HL-60 (cell line): ENCODE measurements around the gene SMAD5.

Experiments used
- DNase-seq, 2 experiments: peaks; one replicate each; pipeline ENCODE4 v3.0.0-alpha.2; 2010 to 2020; ENCODE audit warnings: low read depth in 1 of 2, low spot score in 1 of 2
- H3K27ac ChIP-seq: fragments of 250-450 bp; sonication (Bioruptor Pico); replicated peaks from 2 replicates; pipeline ENCODE4 v1.5.1; 2020; ENCODE audit warnings: mild to moderate bottlenecking, moderate library complexity
- H3K27me3 ChIP-seq: fragments of 250-450 bp; sonication (Bioruptor Pico); 2 replicates; pipeline ENCODE4 v1.5.1; 2021; ENCODE audit warnings: mild to moderate bottlenecking, moderate library complexity; ENCODE audit not compliant: insufficient read depth, poor library complexity, severe bottlenecking
- H3K4me3 ChIP-seq: replicated peaks from 2 replicates; pipeline ENCODE4 v1.5.1; 2011; ENCODE audit warnings: mild to moderate bottlenecking, control low read depth, low read length; ENCODE audit not compliant: insufficient read depth
- CTCF ChIP-seq: IDR thresholded peaks from one replicate; pipeline ENCODE4 v1.5.1; 2011; ENCODE audit warnings: low read length, control low read depth, inconsistent platforms; ENCODE audit not compliant: insufficient read depth
- GABPA ChIP-seq: IDR thresholded peaks from 2 replicates; pipeline ENCODE4 v1.6.1; 2012; ENCODE audit warnings: low read depth
- POLR2AphosphoS5 ChIP-seq: IDR thresholded peaks from 2 replicates; pipeline ENCODE4 v1.6.1; 2012; ENCODE audit warnings: low read depth
- SPI1 ChIP-seq: IDR thresholded peaks from 2 replicates; pipeline ENCODE4 v1.6.1; 2012; ENCODE audit warnings: low read depth, mild to moderate bottlenecking, borderline replicate concordance
- TF ChIP-seq, protein P1 (sequence below): IDR thresholded peaks from 2 replicates; pipeline ENCODE4 v1.6.1; 2012; ENCODE audit warnings: low read depth; ENCODE audit not compliant: insufficient replicate concordance

The SMAD5 gene

DNA sequence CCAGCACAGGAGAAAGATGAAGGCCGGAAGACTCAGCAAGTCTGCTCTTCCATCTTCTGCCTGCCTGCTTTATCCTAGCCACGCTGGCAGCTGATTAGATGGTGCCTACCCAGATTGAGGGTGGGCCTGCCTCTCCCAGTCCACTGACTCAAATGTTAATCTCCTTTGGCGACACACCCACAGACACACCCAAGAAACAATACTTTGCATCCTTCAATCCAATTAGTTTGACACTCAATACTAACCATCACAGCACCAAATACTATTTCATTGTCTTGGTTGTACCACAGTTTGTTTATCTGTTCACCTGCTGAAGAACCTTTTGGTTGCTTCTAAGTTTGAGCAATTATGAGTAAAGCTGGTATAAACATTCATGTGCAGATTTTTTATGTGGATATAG is 36.6 kb downstream of the SMAD5 start:
- no peak for TF ChIP-seq SPI1
- no peak for TF ChIP-seq POLR2AphosphoS5
- TF ChIP-seq, protein P1, sequence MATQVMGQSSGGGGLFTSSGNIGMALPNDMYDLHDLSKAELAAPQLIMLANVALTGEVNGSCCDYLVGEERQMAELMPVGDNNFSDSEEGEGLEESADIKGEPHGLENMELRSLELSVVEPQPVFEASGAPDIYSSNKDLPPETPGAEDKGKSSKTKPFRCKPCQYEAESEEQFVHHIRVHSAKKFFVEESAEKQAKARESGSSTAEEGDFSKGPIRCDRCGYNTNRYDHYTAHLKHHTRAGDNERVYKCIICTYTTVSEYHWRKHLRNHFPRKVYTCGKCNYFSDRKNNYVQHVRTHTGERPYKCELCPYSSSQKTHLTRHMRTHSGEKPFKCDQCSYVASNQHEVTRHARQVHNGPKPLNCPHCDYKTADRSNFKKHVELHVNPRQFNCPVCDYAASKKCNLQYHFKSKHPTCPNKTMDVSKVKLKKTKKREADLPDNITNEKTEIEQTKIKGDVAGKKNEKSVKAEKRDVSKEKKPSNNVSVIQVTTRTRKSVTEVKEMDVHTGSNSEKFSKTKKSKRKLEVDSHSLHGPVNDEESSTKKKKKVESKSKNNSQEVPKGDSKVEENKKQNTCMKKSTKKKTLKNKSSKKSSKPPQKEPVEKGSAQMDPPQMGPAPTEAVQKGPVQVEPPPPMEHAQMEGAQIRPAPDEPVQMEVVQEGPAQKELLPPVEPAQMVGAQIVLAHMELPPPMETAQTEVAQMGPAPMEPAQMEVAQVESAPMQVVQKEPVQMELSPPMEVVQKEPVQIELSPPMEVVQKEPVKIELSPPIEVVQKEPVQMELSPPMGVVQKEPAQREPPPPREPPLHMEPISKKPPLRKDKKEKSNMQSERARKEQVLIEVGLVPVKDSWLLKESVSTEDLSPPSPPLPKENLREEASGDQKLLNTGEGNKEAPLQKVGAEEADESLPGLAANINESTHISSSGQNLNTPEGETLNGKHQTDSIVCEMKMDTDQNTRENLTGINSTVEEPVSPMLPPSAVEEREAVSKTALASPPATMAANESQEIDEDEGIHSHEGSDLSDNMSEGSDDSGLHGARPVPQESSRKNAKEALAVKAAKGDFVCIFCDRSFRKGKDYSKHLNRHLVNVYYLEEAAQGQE, result no peak
- no peak overlapping the region for H3K4me3 ChIP-seq
- H3K27ac ChIP-seq, result no peak overlapping the region
- no peak for DNase-seq
- H3K27me3 ChIP-seq, result no peaks in the 10 kb centered on the region

DNA sequence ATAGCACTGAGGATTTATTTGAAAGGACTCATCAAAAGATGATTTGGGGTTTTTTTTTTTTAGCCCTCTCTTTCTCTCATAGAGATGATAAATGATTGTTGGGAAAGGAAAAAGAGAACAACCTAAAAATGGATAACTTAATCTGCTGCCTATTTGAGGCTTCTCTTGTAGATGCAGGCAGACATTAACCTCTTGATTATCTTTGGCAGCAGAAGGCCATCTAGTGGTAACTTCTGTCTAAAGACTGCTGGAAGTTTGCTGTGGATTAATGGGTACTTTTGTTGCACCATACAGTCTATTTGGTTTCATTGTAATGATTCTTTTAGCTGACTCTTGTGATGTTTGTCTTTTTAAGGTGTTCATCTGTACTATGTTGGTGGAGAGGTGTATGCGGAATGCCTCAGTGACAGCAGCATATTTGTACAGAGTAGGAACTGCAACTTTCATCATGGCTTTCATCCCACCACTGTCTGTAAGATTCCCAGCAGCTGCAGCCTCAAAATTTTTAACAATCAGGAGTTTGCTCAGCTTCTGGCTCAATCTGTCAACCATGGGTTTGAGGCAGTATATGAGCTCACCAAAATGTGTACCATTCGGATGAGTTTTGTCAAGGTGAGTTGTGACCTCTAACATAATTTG is 41.5 kb downstream of the SMAD5 start:
- Histone ChIP-seq H3K4me3 (no peak overlapping the region), H3K27ac (no peak overlapping the region), H3K27me3 (no peaks in the 10 kb centered on the region)
- DNase-seq, result no peak
- no peak for TF ChIP-seq POLR2AphosphoS5
- TF ChIP-seq CTCF, result peak; percentile 4

DNA sequence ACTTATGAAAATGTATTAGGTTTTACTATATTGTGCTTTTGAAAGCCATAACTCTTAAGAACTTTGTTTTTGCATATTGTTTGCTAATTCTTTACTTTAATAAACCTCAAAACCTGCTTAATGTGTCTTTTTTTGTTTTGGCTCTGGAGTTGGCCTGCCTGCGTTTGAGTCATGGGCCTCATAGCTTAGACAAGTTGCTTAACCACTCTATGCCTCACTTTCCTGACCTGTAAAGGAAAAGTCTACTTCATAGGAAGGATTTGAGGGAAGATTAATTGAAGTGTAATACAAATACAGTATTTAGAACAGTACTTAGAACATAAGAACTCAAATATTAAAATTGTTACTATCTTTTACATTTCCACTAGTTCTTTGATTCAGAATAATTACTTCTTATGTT is 50.0 kb downstream of the SMAD5 start:
- H3K27ac ChIP-seq, result no peak overlapping the region
- H3K27me3 ChIP-seq, result no peaks in the 10 kb centered on the region
- no peak for TF ChIP-seq SPI1
- no peak for TF ChIP-seq GABPA
- TF ChIP-seq CTCF, result no peak
- TF ChIP-seq POLR2AphosphoS5, result no peak
- TF ChIP-seq, protein P1, result no peak
- H3K4me3 ChIP-seq, result no peak overlapping the region
- DNase-seq, result no peak

DNA sequence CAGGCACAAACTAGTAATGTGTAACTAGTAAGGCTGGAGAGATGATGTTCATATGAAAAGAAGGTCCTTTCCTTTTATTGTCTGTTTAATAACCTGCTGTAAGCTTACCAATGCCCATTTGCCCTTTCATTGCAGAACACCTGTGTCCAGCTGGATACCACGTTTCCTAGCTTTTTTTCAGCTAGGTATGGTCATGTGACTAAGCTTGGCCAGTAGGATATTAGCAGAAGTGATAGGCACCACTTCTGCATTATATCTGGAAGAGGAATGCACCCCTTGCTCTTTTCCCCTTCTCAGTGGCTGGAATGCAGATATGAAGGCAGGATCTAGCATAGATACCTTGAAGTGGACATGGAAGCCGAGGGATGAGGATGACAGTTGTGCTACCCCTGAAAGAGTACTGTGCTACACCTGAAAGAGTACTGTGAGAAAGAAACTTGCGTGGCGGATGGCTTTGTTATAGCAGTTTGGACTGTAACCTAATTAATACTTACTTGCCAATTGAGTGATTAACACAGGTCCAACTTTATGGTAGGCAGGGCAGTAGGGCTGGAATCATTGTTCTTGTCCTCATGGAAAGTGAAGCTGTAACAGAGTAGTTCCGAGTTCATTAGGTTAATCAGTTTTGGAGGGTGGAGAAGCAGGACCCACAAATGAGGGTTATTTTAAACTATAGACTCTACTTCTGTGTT is 53.5 kb downstream of the SMAD5 start:
- Histone ChIP-seq H3K27me3 (no peaks in the 10 kb centered on the region), H3K27ac (no peak overlapping the region), H3K4me3 (no peak overlapping the region)
- TF ChIP-seq SPI1, result no peak
- TF ChIP-seq CTCF, result no peak
- TF ChIP-seq, protein P1, result no peak
- TF ChIP-seq GABPA, result no peak
- no peak for TF ChIP-seq POLR2AphosphoS5
- no peak for DNase-seq
